ENCODE results near the gene ZSCAN26. TPM values are rescaled to one million over a fixed set of nuclear protein-coding genes. Genes with fewer than 3 reads are reported as not detected.

ZSCAN26 gene
- total RNA-seq, 2 experiments from 2014 or later = 5.2 to 5.8 TPM

DNA sequence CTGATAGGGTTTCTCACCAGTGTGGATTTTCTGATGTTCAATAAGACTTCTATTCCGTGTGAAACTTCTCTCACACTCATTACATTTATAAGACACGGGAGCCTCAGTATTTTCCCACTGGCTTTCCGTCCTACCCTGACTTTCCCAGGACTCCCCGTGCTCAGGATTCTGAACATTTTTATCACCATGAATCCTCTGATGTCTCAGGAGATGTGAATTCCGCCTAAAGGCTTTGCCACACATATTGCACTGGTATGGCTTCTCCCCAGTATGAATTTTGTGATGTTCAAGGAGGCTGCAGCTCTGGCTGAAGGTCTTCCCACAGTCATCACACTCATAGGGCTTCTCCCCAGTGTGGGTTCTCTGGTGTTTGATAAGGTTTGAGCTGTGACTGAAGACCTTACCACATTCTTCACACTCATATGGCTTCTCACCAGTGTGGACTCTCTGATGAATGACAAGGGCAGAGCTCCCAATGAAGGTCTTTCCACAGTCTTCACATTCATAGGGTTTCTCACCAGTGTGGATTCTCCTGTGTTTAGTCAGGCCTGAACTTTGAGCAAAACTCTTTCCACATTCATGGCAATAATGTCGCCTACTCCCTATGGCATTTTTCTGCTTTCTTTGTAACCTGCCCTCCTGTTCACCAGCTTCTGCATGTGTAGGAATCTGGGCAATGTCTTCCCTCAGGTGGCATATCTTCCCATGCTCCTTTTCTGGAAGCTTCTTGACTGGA, 21.6 kb upstream of the ZSCAN26 start:
- no peak for DNase-seq
- H3K4me1 Mint-ChIP-seq = peaks cover 10% of the 10 kb centered on the region
- H3K36me3 Mint-ChIP-seq = peaks cover 25% of the 10 kb centered on the region
- H3K4me3 Mint-ChIP-seq = no peak overlapping the region
- no peak overlapping the region for H3K27ac Mint-ChIP-seq
- no peaks in the 10 kb centered on the region for H3K27me3 Mint-ChIP-seq
- H3K9me3 Mint-ChIP-seq = no peaks in the 10 kb centered on the region

DNA sequence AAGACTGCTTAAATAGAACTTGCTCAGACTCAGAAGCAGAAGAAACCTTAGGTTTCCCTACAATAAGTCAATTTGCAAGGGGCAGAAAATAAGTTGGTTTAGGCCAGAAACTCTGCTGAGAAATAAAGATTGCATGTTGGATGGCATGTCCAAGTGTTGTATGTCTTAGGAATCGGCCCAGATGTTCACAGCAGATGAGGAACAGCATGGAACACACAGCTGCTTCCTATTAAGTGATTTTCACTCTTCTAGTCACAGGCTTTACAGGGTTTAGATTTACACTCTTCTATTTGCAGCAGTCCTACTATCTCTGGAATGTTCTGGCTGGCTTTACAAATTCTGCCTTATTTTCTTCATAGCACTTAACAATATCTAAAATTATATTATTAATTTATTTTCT, 18.0 kb upstream of the ZSCAN26 start:
- Mint-ChIP-seq H3K4me1 (peaks cover 19% of the 10 kb centered on the region), H3K27ac (no peak overlapping the region), H3K9me3 (no peaks in the 10 kb centered on the region), H3K36me3 (peaks cover 22% of the 10 kb centered on the region), H3K27me3 (no peaks in the 10 kb centered on the region), H3K4me3 (no peak overlapping the region)
- no peak for DNase-seq

DNA sequence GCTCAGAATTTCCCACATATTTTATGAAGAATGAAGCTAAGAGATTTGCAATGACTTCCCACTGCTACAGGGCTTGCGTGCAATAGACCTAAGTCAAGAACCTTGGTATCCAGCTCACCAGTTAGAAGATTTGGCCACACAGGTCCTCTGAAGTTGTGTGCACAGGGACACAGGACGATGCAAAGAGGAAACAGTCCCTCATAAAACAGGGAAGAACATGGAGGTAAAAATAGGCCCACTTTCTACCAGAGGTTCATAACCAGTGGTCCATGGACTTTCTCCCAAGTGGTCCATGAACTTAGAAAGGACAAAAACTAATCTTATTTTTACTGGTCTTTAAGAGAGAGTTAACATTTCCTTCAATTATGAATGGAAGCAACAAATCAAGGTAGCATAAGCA, 16.2 kb upstream of the ZSCAN26 start:
- Mint-ChIP-seq H3K9me3 (no peaks in the 10 kb centered on the region), H3K36me3 (peaks cover 10% of the 10 kb centered on the region), H3K4me1 (peaks cover 19% of the 10 kb centered on the region), H3K4me3 (peak overlapping the region; percentile 75), H3K27ac (peak overlapping the region; percentile 16), H3K27me3 (no peaks in the 10 kb centered on the region)
- no peak for DNase-seq

DNA sequence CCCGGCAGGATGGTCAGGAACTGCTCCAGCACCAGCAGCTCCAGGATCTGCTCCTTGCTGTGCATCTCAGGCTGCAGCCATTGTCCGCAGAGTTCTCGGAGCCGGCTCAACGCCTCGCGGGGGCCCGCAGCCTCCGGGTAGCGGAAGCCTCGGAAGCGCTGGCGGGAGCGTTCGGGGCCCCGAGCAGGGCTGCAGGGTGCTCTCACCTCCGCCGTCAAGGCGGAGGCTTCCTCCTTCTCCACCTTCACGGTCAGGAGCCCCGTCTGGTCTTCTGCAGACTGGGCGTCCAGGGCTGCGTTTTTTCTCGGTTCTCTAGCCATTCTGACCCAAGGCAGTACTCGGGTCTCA, 15.3 kb upstream of the ZSCAN26 start:
- H3K4me1 Mint-ChIP-seq = peaks cover 19% of the 10 kb centered on the region
- H3K27ac Mint-ChIP-seq = peak overlapping the region; percentile 91
- peaks cover 4% of the 10 kb centered on the region for H3K27me3 Mint-ChIP-seq
- no peaks in the 10 kb centered on the region for H3K9me3 Mint-ChIP-seq
- DNase-seq = peak; percentile 46
- H3K4me3 Mint-ChIP-seq = peak overlapping the region; percentile 98
- H3K36me3 Mint-ChIP-seq = peaks cover 4% of the 10 kb centered on the region

DNA sequence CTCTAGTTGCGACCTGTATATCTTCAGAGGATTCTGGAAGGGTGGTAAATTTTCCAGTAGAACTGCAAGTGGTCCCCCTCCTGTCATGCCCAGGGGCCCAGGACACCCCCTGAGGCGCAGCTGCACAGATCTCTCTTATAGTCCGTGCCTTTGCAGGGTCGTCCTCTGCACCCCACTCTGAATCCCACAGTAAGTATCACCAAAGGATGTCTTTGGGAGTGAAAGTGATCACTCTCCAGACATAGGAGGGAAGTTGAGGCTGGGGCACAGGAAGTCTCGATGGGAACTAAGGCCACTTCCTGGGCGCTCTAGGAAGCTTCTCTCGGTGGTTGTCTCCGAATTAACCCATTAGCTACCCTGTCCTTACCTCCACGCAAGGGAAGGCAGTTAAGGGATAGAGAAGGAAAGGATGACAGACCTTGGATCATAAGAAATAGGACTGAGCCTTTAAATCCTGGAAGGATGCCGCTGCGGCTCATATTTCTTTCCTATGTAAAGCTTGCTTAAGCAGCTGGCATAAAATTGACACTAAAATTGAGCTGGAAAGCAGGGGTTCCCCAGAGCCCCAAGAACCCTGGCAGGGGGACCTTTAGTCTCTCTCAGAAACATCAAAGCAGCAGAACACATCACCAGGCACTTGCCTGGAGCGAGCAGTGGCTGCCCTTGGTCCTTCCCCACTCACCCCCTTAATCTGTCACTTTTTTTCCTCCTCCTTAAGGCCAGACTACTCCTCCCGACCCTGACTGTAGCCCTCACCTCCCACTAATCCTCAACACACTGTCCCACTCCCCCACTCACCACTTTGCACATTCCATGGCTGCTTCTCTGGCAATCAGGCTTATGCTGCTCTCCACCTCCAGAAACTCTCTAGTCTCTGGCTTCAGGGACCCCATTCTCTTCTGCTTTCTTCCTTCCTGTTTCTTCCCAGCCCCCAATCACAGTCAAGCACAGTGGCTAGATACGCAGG, 14.7 kb upstream of the ZSCAN26 start, which contains the start of gene ZKSCAN4:
ZKSCAN4 (minus strand) TSS at position 261 of the 967 bp plus-strand sequence. CDS start 289 bp downstream, outside the sequence.
- H3K27me3 Mint-ChIP-seq = peaks cover 4% of the 10 kb centered on the region
- H3K36me3 Mint-ChIP-seq = peaks cover 4% of the 10 kb centered on the region
- no peaks in the 10 kb centered on the region for H3K9me3 Mint-ChIP-seq
- peaks cover 19% of the 10 kb centered on the region for H3K4me1 Mint-ChIP-seq
- peak within 1 kb of the TSS; percentile 91 for H3K27ac Mint-ChIP-seq
- peak; percentile 72 for DNase-seq
- peak within 1 kb of the TSS; percentile 98 for H3K4me3 Mint-ChIP-seq

DNA sequence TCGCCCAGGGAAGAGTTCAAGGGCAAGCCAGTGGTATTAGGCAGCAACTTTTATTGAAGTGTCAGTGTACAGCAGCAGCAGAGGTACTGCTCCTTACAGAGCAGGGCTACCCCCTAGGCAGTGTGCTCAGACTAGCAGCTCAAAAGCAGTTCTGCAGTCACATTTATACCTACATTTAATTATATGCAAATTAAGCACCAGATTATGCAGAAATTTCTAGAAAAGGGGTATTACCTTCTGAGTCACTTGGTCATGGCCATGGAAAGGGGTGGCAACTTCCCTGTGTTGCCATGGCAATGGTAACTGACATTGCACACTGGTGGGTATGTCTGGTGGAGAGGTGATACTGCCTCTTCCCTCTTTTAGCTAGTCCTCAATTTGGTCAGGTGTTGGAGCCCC, 12.8 kb upstream of the ZSCAN26 start:
- DNase-seq = peak; percentile 38
- peaks cover 20% of the 10 kb centered on the region for H3K4me1 Mint-ChIP-seq
- H3K4me3 Mint-ChIP-seq = no peak overlapping the region
- H3K9me3 Mint-ChIP-seq = peaks cover 7% of the 10 kb centered on the region
- no peak overlapping the region for H3K27ac Mint-ChIP-seq
- peaks cover 9% of the 10 kb centered on the region for H3K36me3 Mint-ChIP-seq
- H3K27me3 Mint-ChIP-seq = peaks cover 4% of the 10 kb centered on the region

DNA sequence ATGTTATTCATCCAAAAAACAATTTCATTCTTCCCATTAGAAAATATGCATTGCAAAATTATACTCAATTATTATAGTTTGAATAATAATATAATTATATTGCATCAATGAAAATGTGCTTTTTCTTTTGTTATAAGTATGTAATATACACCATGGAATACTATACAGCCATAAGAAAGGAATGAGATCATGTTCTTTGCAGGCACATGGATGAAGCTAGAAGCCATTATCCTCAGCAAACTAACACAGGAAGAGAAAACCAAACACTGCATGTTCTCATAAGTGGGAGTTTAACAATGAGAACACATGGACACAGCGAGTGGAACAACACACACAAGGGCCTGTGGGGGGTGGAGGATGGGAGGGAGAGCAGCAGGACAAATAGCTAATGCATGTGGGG, 9.9 kb upstream of the ZSCAN26 start:
- Mint-ChIP-seq H3K27ac (no peak overlapping the region), H3K9me3 (peaks cover 16% of the 10 kb centered on the region), H3K36me3 (peaks cover 16% of the 10 kb centered on the region), H3K27me3 (peaks cover 4% of the 10 kb centered on the region), H3K4me3 (no peak overlapping the region), H3K4me1 (peaks cover 8% of the 10 kb centered on the region)
- no peak for DNase-seq

DNA sequence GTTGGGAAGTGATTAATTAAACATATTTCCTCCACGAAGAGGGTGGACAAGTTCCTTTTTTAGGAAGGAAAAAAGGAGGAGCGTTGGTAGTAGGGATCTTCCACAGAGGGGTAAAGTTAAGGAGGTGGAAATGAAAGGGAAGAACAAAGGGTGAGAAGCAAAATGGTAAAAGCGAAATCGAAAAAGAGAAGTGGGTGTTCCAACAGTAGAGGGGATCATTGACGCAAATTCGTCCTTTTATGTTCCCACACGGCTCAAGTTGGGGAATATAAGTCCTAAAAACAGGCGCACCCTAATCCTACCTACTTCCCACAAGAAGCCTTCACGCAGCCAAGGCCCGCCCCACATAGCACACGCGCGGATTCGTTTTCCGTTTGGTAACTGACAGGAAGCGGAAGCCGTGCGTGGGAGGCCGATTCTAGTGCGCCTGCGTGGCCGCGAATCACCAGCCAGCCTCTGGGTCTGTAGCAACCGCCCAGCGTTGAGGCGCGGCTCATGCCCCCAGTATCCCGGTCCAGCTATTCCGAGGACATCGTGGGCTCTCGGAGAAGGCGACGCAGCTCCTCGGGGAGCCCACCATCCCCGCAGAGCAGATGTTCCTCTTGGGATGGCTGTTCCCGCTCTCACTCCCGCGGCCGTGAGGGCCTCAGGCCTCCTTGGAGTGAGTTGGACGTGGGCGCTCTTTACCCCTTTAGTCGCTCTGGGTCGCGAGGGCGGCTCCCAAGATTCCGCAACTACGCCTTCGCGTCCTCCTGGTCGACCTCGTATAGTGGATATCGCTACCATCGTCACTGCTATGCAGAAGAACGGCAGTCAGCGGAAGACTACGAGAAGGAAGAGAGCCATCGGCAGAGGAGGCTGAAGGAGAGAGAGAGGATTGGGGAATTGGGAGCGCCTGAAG, 7.8 kb upstream of the ZSCAN26 start, which contains the start of gene NKAPL:
NKAPL (plus strand) TSS at position 421 of the 901 bp plus-strand sequence; CDS start at position 496, 75 bp downstream.
- Mint-ChIP-seq H3K4me3 (peak within 1 kb of the TSS; percentile 55), H3K27me3 (peaks cover 4% of the 10 kb centered on the region), H3K27ac (peak within 1 kb of the TSS; percentile 65), H3K9me3 (peaks cover 16% of the 10 kb centered on the region), H3K36me3 (peaks cover 16% of the 10 kb centered on the region), H3K4me1 (peaks cover 7% of the 10 kb centered on the region)
- peak; percentile 68 for DNase-seq

DNA sequence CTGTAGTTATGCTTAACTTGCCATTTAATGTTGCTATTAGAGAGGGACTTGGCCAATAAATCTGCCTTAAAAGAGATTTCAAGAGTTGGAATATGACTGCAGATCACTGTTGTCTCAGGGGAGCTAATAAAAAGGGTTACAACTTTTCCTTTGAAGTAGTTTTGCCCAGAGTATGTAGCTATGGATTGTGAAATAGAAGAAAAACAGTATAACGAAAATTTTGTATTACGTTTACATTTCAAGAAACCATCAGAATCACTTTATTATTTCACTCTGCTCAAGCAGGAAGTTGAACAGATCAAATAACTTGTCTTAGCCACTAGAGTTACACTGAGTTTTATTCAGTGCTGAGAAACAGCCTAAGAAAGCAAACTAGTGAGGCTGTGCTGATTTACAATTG, 3.0 kb upstream of the ZSCAN26 start:
- no peak for DNase-seq
- Mint-ChIP-seq H3K4me1 (peaks cover 13% of the 10 kb centered on the region), H3K27ac (no peak overlapping the region), H3K9me3 (peaks cover 9% of the 10 kb centered on the region), H3K27me3 (no peaks in the 10 kb centered on the region), H3K36me3 (peaks cover 9% of the 10 kb centered on the region), H3K4me3 (no peak overlapping the region)

DNA sequence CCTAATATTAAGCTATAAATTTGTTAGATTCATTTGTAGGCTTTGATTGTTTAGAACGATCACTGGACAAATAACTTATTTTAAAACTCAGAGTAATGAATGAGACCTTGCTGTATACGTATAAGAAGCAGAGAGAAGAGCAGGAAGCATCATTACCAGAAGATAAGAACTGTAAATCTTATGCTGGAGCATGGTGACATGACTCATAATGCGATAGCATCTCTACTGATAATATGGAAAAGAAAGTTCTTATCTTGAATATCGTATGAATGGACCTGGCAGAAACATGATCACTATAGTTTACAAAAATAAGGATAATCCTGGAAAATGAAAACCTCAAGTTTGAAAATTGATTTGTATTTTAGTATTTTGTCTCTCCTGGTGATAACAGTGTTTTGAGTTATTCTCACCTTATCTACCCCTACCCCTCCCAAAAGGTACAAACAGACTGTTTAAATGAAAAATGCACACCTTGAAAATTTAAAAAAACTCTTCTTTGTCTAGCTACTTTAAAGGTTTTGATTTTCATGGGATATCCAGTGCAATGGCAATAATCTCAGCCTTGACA, 2.0 kb upstream of the ZSCAN26 start:
- Mint-ChIP-seq H3K27me3 (no peaks in the 10 kb centered on the region), H3K9me3 (peaks cover 4% of the 10 kb centered on the region), H3K4me3 (no peak overlapping the region), H3K27ac (no peak overlapping the region), H3K4me1 (peaks cover 16% of the 10 kb centered on the region), H3K36me3 (no peaks in the 10 kb centered on the region)
- no peak for DNase-seq

DNA sequence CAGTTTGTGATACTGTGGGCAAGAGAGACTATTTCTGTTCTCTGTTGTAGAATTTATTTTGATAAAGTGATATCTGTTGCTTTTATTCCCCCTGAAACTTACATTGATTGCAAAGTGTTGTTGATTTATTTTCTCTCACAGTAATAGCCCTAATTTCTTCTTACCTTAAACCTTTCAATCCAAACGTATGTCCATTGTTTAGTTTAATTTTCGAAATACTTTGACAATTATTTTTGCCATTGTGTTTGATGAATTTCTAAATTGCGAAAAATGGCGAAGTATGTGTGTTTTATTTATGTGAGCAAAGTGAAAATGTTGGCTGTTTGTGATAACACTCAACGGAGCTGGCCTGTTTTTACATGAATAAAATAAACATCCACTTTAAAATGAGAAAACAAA, 381 bp upstream of the ZSCAN26 start:
- Mint-ChIP-seq H3K27me3 (no peaks in the 10 kb centered on the region), H3K4me3 (no peak overlapping the region), H3K4me1 (peaks cover 21% of the 10 kb centered on the region), H3K36me3 (peaks cover 2% of the 10 kb centered on the region), H3K27ac (no peak overlapping the region), H3K9me3 (no peaks in the 10 kb centered on the region)
- no peak for DNase-seq

DNA sequence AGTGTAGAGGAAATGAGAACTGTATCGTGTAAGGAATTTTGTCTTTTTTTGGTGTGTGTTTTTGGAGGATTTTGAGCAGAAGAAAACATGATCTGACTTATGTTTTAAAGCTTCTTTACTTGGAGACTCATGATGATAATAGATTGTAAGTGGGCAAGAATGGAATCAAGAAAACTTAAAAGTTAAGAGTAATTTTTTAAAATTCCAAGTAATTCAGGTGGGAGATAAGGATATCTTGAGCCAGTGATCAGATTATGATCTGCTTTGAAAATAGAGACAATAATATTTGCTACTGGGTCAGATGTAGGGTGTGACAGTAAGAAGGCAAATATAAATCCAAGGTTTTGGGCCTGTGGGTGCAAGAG, 734 bp downstream of the ZSCAN26 start:
- Mint-ChIP-seq H3K4me3 (no peak overlapping the region), H3K27me3 (no peaks in the 10 kb centered on the region), H3K36me3 (peaks cover 4% of the 10 kb centered on the region), H3K27ac (no peak overlapping the region), H3K4me1 (peaks cover 21% of the 10 kb centered on the region), H3K9me3 (no peaks in the 10 kb centered on the region)
- DNase-seq = no peak

DNA sequence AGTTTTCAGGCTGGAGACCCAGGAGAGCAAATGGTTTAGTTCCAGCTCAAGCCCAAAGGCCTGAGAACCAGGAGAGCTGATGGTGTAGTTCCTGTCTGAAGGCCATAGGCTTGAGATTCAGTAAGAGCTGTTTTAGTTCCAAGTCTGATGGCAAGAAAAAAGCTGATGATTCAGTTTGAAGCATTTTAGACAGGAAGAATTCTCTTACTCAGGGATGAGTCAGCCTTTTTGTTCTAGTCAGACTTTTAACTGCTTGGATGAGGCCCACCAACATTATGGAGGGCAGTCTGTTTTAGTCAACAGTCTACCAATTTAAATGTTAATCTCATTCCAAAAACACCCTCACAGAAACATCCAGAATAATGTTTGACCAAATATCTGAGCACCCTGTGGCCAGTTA, 2.5 kb downstream of the ZSCAN26 start:
- Mint-ChIP-seq H3K27ac (no peak overlapping the region), H3K4me3 (no peak overlapping the region), H3K9me3 (no peaks in the 10 kb centered on the region), H3K36me3 (peaks cover 11% of the 10 kb centered on the region), H3K4me1 (peaks cover 15% of the 10 kb centered on the region), H3K27me3 (no peaks in the 10 kb centered on the region)
- no peak for DNase-seq

DNA sequence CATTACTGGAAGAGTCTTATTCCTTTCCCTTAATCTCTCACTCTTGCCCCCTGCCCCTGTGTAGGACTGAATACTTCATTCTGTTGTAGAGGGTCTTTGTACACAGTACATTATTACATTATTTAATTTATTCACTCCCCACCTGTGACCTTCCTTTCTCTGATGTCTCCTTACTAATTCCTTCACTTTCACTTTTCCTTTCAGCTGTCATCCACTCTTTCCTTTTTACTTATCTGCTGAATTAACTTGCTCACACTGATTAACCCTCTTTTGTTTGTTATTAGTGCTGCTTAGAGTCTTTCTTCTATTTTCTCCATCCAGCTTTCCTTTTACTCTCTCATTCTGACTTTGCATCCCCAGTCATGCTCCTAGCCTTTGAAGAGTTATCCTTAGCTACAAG, 7.9 kb downstream of the ZSCAN26 start:
- H3K36me3 Mint-ChIP-seq = peaks cover 32% of the 10 kb centered on the region
- H3K27me3 Mint-ChIP-seq = no peaks in the 10 kb centered on the region
- H3K4me3 Mint-ChIP-seq = no peak overlapping the region
- peaks cover 3% of the 10 kb centered on the region for H3K9me3 Mint-ChIP-seq
- H3K4me1 Mint-ChIP-seq = peaks cover 10% of the 10 kb centered on the region
- DNase-seq = no peak
- peak overlapping the region; percentile 59 for H3K27ac Mint-ChIP-seq
